NOMO-1 treated with dmso at 0.1 percent for 144 hours (cell line): Measurements from ENCODE around the gene PORCN.
"Not testable (repeated sequence)": the region's sequence is repeated elsewhere in the genome, so short reads cannot be mapped to it uniquely, and the experiment has no call there.

Source experiments
- DNase-seq: peaks from one replicate; lab custom pipeline; 2025; ENCODE audit not compliant: unreplicated experiment; lab: John Stamatoyannopoulos, UW

The PORCN gene

DNA sequence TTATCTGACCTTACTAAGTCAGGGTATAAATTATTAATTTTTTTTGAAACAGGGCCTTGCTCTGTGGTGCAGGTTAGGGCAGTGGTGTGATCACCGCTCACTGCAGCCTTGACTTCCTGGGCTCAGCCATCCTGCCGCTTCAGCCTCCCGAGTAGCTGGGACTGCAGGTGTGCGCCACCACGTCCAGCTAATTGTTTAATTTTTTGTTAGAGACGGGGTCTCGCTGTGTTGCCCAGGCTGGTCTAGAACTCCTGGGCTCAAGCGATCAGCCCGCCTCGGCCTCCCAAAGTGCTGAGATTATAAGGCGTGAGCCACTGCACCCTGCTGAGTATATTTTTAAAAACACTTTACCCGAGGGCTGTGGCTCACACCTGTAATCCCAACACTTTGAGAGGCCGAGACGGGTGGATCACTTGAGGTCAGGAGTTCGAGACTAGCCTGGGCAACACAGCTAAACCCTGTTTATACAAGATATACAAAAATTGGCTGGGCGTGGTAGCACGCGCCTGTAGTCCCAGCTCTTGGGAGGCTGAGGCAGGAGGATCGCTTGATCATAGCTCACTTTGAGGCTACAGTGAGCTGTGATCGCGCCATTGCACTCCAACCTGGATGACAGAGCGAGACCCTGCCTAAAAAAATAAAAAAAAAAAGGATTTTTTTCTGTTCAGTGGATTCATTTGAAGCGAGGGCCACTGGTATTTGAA lies 30.0 kb downstream of the PORCN start:
- DNase-seq, result no peak

DNA sequence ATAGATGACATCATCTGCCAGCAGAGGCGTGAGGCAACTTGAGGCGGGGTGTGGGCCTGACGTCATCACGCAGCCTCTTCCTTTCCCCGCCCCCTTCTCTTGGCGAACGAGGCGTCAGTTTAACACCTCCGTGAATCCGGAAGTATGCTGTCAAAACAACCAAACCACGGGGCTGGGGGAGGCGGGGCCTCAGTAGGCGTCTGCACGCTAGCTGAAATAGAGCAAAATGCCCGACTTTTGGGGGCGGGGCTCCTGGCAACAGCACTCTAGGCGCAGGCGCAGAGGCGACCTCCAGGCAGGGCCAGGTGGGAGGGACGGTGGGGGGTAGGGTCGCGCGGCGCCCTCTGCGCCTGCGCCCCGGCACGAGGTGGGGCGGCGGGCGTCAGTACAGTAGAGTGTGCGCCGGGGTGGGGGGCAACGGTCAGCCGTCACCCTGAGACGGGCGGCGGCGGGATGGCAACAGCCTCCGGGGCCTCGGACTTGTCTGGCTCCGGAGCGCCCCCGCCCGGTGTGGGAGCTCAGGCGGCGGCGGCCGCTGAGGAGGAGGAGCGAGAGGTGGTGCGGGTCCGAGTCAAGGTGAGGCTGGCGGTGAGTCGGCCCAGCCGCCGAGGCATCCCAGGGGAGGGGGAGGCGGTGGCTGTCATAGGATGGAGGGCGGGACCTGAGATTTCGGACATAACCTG lies 30.7 kb downstream of the PORCN start, which contains the start of gene TBC1D25:
Gene TBC1D25 (plus strand): TSS at position 370 of the 683 bp plus-strand sequence. CDS start 84 bp downstream, at position 454.
- peak; percentile 93 for DNase-seq

DNA sequence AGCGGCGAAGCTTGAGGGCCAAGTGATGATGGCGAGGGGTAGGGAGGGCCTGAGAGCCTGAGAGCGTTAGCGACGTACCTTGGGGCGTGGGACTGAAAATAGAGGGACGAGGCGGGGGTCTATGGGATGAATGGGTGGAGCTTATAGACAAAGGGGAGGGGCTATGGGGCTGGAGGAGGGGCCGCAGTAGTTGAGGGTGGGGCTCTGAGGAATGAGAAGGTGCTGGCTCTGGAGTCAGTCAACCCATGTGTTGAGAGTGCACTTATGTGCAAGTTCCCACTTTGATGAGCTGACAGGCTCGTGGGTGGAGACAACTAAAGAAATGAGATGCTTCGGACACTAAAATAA lies 31.2 kb downstream of the PORCN start:
- no peak for DNase-seq

GRCh38 chrX:48540480-48540879 lies 31.7 kb downstream of the PORCN start:
- DNase-seq, result no peak

DNA sequence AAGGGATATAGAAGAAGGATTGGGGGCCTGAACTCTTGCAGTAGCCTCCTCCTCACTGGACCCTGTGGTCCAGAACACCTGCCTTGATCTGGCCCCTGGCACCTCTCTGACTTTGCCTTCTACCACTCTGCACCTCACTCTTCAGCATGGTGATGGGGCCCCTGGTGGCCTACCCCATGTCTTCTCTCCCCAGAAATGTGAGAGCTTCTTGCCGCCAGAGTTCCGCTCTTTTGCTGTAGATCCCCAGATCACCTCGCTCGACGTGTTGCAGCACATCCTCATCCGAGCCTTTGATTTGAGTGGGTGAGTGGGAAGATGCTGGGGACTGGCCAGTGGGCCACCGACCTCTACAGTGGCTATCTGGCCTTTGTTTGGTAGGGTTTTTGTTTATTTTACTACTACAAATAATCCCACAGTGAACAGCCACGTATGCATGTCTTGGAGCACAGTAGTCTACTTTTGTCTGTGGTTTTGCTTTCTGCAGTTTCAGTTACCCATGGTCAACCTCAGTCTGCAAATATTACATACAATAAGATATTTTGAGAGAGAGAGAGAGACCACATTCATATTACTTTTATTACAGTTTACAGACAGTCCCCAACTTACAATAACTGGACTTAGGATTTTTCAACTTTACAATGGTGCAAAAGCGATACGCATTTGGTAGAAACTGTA lies 32.5 kb downstream of the PORCN start:
- no peak for DNase-seq

- no peak for DNase-seq
These were observed 40.1 kb downstream of the PORCN start for GRCh38 chrX:48548871-48549270.

GRCh38 chrX:48555731-48556325 lies 47.0 kb downstream of the PORCN start:
- DNase-seq, result not testable (repeated sequence)

GRCh38 chrX:48558271-48558670 lies 49.5 kb downstream of the PORCN start:
- DNase-seq, result no peak

DNA sequence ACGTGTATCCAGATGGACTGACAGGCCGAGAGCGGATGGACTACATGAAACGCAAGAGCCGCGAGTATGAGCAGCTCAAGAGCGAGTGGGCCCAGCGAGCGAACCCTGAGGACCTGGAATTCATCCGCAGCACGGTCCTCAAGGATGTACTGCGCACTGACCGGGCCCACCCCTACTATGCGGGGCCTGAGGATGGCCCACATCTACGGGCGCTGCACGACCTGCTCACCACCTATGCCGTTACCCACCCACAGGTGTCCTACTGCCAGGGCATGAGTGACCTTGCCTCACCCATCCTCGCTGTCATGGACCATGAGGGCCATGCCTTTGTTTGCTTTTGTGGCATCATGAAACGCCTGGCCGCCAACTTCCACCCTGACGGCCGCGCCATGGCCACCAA lies 50.8 kb downstream of the PORCN start:
- no peak for DNase-seq

- DNase-seq, result no peak
These were observed 51.3 kb downstream of the PORCN start for GRCh38 chrX:48560056-48560455.

DNA sequence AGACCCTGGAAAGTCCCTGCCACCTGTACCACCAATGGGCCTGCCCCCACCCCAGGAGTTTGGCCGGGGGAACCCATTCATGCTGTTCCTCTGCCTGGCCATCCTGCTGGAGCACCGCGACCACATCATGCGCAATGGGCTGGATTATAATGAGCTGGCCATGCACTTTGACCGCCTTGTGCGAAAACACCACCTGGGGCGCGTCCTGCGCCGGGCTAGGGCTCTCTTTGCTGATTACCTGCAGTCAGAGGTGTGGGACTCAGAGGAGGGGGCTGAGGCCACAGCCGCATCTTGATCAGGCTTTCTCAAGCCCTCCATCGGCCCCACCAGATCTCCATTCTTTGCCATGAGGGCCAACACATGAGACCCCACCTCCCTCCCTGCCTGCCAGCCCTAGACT lies 51.9 kb downstream of the PORCN start:
- DNase-seq, result no peak

DNA sequence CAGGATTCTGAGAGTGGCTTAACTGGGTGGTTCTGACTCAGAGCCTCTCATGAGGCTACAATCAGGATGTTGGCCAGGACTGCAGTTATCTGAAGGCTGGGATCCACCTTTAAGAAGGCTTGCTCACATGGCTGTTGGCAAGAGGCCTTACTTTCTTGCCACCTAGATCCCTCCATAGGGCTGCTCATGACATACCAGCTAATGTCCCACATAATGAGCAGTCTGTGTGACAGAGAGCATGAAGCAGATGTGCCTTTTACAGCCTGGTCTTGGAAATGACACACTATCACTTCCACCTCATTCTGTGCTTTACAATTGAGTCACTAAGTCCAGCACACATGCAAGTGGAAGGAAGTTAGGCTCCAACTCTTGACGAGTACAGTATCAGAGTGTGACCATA lies 61.2 kb downstream of the PORCN start:
- DNase-seq, result no peak
